Adipocyte (in vitro differentiated cells): ENCODE measurements around the gene ANXA7.

Source experiments
- DNase-seq: peaks from one replicate; pipeline ENCODE4 v3.0.0-alpha.2; 2015; ENCODE audit warnings: low read depth
- H3K27me3 ChIP-seq: replicated peaks from 2 replicates; pipeline ENCODE4 v1.7.0; 2013; ENCODE audit warnings: mild to moderate bottlenecking, low read length, moderate library complexity; ENCODE audit not compliant: control insufficient read depth, insufficient read depth
- H3K36me3 ChIP-seq: 2 replicates; pipeline ENCODE4 v1.7.0; 2013; ENCODE audit warnings: low read length, mild to moderate bottlenecking, moderate library complexity; ENCODE audit not compliant: control insufficient read depth, insufficient read depth, severe bottlenecking
- H3K4me1 ChIP-seq: 2 replicates; pipeline ENCODE4 v1.7.0; 2013; ENCODE audit warnings: mild to moderate bottlenecking, low read length, moderate library complexity; ENCODE audit not compliant: control insufficient read depth, insufficient read depth
- H3K4me3 ChIP-seq: 2 replicates; pipeline ENCODE4 v1.7.0; 2013; ENCODE audit warnings: mild to moderate bottlenecking, low read length, moderate library complexity
- H3K9ac ChIP-seq: 2 replicates; pipeline ENCODE4 v1.7.0; 2013; ENCODE audit warnings: mild to moderate bottlenecking, low read length, moderate library complexity
- H3K9me3 ChIP-seq: 2 replicates; pipeline ENCODE4 v1.7.0; 2013; ENCODE audit warnings: mild to moderate bottlenecking, low read length, moderate library complexity; ENCODE audit not compliant: control insufficient read depth

The ANXA7 gene

DNA sequence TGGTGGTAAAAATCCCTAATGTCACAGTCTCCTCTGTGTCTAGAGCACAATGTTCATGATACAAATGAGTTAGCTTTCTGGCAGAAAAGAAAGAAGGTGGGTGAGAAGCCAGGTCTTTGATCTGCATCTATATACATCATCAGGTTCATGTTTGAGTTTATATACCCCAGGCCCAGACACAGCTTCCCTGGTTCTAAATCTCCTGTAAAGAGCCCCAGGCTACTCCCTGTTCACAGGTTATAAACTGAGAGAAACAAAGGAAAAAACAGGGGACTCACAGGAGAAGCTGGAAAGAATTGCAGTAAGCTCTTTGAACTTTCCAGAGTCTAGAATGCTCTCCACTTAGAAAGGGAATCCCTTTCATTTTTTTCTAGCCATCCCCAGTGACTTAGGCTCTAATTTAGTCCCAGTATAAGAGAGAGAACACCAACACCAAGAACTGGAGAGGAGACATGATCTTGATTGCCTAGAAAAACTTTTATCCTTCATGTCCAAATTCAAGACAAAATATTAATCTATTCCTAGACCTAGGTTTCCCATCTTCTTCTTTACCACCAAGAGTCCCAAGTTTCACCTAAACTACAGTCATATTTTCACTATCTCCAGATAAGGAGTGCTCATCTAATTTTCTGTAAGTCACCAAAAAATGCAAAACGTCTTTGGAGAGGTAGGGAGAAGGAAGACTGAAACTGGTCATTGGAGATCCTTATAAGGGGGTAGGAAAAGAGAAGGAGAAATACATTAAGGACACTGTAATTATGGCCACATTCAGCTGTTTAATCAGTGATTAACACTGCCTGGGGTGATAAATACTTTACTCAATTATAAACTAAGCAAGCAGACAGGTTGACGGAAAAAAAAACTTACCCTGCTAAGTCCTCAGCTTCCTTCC is 19.0 kb upstream of the ANXA7 start:
- Histone ChIP-seq H3K36me3 (peaks cover 19% of the 10 kb centered on the region), H3K9me3 (no peaks in the 10 kb centered on the region), H3K27me3 (no peaks in the 10 kb centered on the region), H3K4me3 (no peak overlapping the region), H3K4me1 (no peaks in the 10 kb centered on the region), H3K9ac (no peak overlapping the region)
- no peak for DNase-seq

DNA sequence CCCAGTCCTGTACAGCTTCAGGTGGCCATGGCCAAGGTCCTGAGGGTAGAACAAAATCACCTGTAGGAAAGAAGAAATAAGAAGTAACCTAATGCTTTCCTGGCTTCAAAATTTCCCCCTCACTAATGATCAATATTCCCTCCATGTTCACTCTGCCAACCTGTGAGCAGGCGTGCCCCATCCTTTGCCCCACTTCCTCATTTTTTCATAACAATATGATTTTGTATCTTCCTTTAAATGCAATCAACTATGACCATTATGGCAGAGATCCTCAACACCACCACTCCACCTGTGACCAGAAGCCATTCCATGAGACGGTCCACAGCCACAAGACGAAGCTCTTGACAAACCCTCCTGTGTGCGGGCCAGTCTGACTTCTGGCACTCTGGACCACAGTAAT is 12.5 kb upstream of the ANXA7 start:
- Histone ChIP-seq H3K4me1 (no peaks in the 10 kb centered on the region), H3K27me3 (no peaks in the 10 kb centered on the region), H3K36me3 (peaks cover 69% of the 10 kb centered on the region), H3K4me3 (no peak overlapping the region), H3K9me3 (no peaks in the 10 kb centered on the region), H3K9ac (no peak overlapping the region)
- no peak for DNase-seq

DNA sequence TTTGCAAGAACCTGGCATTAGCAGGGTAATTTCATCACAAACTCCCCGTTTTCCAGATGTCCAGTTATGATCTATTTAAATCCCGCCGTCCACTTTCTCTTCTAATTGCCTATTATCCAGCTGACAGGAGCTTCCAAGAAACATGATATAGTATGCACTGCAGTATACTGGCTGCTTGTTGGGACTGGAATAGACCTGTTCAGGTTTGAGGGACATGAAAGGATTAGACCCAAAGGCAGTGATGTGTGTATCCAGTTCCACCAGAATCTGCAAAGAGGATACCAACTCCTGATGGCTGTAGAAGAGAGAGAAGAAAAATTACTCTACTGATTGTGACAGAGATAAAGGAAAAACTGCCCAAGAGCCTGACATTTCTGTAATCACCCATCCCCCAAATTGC is 10.6 kb upstream of the ANXA7 start:
- no peak for DNase-seq
- no peak overlapping the region for H3K9ac ChIP-seq
- H3K27me3 ChIP-seq: no peaks in the 10 kb centered on the region
- H3K4me3 ChIP-seq: no peak overlapping the region
- no peaks in the 10 kb centered on the region for H3K9me3 ChIP-seq
- peaks cover 2% of the 10 kb centered on the region for H3K4me1 ChIP-seq
- H3K36me3 ChIP-seq: peaks cover 65% of the 10 kb centered on the region

DNA sequence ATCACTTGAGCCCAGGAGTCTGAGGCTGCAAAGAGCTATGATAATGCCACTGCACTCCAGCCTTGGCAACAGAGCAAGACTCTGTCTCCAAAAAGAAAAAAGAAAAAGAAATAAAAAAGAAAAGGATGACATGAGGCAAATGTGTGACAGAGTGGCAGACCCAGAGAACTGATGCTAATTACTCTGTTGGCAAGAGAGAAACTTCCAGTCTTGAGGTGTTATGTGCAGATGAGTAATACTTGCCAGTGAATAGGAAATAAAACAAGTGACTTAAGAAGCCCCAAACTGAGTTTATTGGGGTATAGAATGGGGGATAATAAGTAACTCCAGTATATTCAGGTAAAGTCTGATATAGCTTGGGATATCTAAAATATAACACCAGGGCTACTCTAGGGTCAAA is 9.5 kb upstream of the ANXA7 start:
- H3K36me3 ChIP-seq: peaks cover 64% of the 10 kb centered on the region
- H3K4me3 ChIP-seq: no peak overlapping the region
- peaks cover 8% of the 10 kb centered on the region for H3K4me1 ChIP-seq
- no peak for DNase-seq
- no peaks in the 10 kb centered on the region for H3K27me3 ChIP-seq
- H3K9me3 ChIP-seq: no peaks in the 10 kb centered on the region
- no peak overlapping the region for H3K9ac ChIP-seq

DNA sequence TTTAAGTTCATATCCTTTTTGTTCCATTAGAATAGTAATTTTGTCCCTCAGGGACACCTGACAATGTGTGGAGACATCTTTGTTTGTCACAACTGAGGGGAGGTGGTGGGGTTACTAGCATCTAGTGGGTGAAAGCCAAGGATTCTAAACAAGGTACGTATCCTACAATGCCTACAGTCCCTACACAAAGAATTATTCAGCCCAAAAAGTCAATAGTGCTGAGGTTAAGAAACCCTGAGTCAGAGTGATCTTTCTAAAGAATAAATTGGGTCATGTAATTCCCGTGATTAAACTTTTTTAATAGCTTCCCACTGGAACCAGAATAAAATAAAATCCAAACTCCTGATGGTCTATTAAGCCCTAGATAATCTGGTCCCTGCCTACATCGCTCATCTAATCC is 2.7 kb upstream of the ANXA7 start:
- Histone ChIP-seq H3K36me3 (peaks cover under 1% of the 10 kb centered on the region), H3K4me3 (no peak overlapping the region), H3K9ac (no peak overlapping the region), H3K27me3 (no peaks in the 10 kb centered on the region), H3K9me3 (no peaks in the 10 kb centered on the region), H3K4me1 (peaks cover 19% of the 10 kb centered on the region)
- no peak for DNase-seq

DNA sequence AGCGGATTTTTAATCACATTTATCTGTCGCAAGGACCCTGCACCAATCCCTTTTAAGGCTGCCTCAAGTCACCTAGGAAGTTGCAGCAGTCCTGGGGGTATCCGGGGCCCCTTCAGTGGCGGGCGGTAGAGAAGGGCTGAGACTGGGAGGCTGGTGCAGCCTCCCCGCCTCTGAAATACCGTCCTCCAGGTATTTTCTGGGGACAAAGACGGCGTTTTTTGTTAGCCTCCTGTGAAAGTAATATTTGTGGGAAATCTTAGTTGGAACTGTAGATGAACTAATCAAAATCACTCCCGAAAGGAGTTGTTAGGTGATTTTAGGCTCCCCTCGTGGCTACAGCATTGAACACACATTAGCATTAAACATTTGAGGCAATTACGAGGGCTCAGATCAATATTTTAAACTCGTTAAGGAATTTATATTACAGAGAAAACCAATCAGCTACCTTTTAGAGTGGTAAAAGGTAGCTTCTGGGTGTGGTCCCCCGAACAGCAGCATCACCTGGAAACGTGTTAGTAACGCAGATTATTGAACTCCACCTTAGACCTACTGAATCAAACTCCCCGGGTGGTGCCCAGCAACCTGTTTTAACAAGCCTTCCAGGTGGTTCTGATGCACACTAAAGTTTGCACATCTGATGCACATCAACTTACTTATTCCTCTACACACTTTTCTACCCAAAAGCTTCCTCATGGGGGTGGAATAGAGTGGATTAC is 530 bp upstream of the ANXA7 start:
- Histone ChIP-seq H3K9me3 (no peaks in the 10 kb centered on the region), H3K9ac (peak overlapping the region; percentile 82), H3K36me3 (no peaks in the 10 kb centered on the region), H3K4me3 (peak overlapping the region; percentile 88), H3K4me1 (peaks cover 23% of the 10 kb centered on the region), H3K27me3 (no peaks in the 10 kb centered on the region)
- DNase-seq: no peak

DNA sequence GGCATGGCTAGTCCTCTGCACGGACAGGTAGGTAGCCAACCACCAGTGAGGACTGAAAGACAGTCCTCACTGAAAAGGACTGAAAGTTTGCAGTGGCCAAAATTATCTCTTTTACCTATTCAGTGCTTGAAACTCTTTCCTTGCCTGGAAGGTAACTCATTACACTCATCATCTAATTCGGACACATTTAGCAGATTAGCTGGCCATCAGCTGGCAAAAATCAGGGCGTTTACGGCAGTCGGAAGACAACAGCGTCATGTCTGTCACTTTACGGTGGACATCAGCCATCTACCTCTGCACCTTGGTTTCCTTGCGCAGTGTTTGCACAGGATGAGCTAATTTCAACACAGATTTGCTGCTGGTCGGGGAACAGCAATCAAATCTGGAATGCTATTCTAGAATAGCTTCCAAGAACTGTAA is 740 bp downstream of the ANXA7 start:
- Histone ChIP-seq H3K9ac (peak overlapping the region; percentile 94), H3K36me3 (no peaks in the 10 kb centered on the region), H3K9me3 (no peaks in the 10 kb centered on the region), H3K4me1 (peaks cover 30% of the 10 kb centered on the region), H3K27me3 (no peaks in the 10 kb centered on the region), H3K4me3 (peak overlapping the region; percentile 88)
- DNase-seq: no peak

DNA sequence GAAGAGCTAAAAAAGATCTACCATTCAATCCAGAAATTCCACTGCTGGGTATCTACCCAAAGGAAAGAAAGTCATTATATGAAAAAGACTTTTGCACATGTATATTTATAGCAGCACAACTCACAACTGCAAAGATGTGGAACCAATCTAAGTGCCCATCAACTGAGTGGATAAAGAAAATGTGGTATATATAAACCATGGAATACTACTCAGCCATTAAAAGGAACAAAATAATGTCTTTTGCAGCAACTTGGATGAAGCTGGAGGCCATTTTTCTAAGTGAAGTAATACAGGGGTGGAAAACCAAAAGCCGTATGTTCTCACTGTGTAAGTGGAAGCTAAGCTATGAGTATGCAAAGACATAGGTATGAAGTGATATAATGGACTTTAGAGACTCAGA is 3.0 kb downstream of the ANXA7 start:
- no peak overlapping the region for H3K9ac ChIP-seq
- DNase-seq: no peak
- H3K36me3 ChIP-seq: peaks cover 15% of the 10 kb centered on the region
- peaks cover 36% of the 10 kb centered on the region for H3K4me1 ChIP-seq
- H3K4me3 ChIP-seq: no peak overlapping the region
- no peaks in the 10 kb centered on the region for H3K9me3 ChIP-seq
- H3K27me3 ChIP-seq: no peaks in the 10 kb centered on the region

DNA sequence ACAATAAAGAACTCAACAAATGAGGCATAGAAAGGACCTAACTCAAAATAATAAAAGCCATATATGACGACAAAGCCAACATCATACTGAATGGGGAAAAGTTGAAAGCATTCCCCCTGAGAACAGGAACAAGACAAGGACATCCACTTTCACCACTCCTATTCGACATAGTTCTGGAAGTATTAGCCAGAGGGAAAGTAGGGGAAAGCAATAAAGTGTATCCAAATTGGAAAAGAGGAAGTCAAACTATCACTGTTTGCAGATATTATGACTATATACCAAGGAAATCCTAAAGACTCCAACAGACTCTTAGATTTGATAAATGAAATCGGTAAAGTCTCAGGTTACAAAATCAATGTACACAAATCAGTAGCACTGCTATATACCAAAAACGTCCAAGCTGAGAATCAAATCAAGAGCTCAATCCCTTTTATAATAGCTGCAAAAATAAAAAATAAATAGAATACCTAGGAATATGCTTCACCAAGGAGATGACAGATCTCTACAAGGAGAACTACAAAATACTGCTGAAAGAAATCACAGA is 4.8 kb downstream of the ANXA7 start:
- H3K9ac ChIP-seq: no peak overlapping the region
- DNase-seq: no peak
- no peak overlapping the region for H3K4me3 ChIP-seq
- H3K36me3 ChIP-seq: peaks cover 15% of the 10 kb centered on the region
- H3K27me3 ChIP-seq: no peaks in the 10 kb centered on the region
- peaks cover 36% of the 10 kb centered on the region for H3K4me1 ChIP-seq
- H3K9me3 ChIP-seq: no peaks in the 10 kb centered on the region

DNA sequence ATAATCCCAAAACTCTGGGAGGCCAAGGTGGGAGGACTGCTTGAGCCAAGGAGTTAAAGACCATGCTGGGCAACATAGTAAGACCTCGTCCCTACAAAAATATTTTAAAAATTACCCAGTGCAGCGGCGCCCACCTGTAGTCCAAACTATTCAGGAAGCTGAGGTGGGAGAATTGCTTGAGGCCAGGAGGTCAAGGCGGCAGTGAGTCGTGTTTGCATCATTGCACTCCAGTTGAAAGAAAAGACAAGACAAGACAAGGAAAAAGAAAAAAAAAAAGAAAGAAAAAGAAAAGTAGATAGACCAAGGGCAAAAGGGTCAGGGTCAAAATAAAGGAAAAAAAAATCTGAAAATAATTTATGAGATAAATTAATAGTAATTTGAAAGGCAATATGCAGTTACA is 5.8 kb downstream of the ANXA7 start:
- Histone ChIP-seq H3K36me3 (peaks cover 20% of the 10 kb centered on the region), H3K9me3 (no peaks in the 10 kb centered on the region), H3K4me1 (peaks cover 36% of the 10 kb centered on the region), H3K4me3 (no peak overlapping the region), H3K27me3 (no peaks in the 10 kb centered on the region), H3K9ac (no peak overlapping the region)
- DNase-seq: no peak

DNA sequence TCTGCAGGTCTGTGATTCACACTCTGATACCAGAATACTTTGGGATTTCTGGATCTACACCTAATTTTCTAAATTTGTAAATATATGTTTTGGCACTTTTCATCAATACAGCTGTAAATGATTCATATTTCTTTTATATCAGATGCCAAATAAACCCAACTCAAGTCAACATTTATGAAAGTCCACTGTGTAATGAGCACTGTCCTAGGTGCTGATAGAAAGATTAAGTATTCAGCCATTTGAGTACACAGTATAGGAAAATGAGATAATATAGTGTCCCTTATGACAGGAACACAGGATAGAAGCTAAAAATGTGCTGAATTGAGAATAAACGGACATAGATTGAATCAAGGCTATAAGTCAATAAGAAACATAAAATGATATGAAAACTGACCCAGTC is 6.4 kb downstream of the ANXA7 start:
- H3K9me3 ChIP-seq: no peaks in the 10 kb centered on the region
- H3K4me3 ChIP-seq: no peak overlapping the region
- no peak for DNase-seq
- no peak overlapping the region for H3K9ac ChIP-seq
- H3K36me3 ChIP-seq: peaks cover 20% of the 10 kb centered on the region
- H3K27me3 ChIP-seq: no peaks in the 10 kb centered on the region
- peaks cover 36% of the 10 kb centered on the region for H3K4me1 ChIP-seq
